PC-9 (cell line): ENCODE measurements around the gene DYNLL2. TPM values are rescaled to one million over a fixed set of nuclear protein-coding genes. Genes with fewer than 3 reads are reported as not detected.
"Not testable (repeated sequence)": the region's sequence is repeated elsewhere in the genome, so short reads cannot be mapped to it uniquely, and the experiment has no call there.

ENCODE experiments used
- BruUV-seq: library from RNA; stranded (reverse); fragments of 400-500 nt; replicated peaks from 2 replicates; lab custom pipeline; 2021; lab: Mats Ljungman, UMichigan
- CTCF ChIA-PET: fragments of 300-600 bp; sonication (Branson Sonifier 250); formaldehyde crosslinking; loops from one replicate; lab custom pipeline; 2022; ENCODE audit warnings: antibody characterized with exemption; lab: Charles Lee
- POLR2A ChIA-PET: fragments of 300-600 bp; sonication (Branson Sonifier 250); formaldehyde crosslinking; loops from one replicate; lab custom pipeline; 2022; ENCODE audit warnings: antibody characterized with exemption; ENCODE audit not compliant: unreplicated experiment; lab: Charles Lee
- DNase-seq, 2 experiments: peaks; one replicate each; pipeline versions ENCODE4 v3.0.0 to v3.0.0-alpha.2; 2015 to 2022; ENCODE audit warnings: mixed read lengths in 1 of 2
- H2AFZ ChIP-seq: fragments of 200-600 bp; sonication (generic); 2 replicates; pipeline ENCODE4 v1.8.1; 2017; ENCODE audit warnings: antibody characterized with exemption
- H3F3A ChIP-seq: fragments of 200-600 bp; sonication (generic); 2 replicates; pipeline ENCODE4 v1.8.1; 2017; ENCODE audit warnings: antibody characterized with exemption, mild to moderate bottlenecking, low read depth; ENCODE audit not compliant: insufficient read depth
- H3K27ac ChIP-seq: fragments of 200-600 bp; sonication (generic); 2 replicates; pipeline ENCODE4 v1.6.1; 2016; ENCODE audit warnings: mixed run types
- H3K27me3 ChIP-seq: fragments of 200-600 bp; sonication (generic); 2 replicates; pipeline ENCODE4 v1.6.1; 2016; ENCODE audit warnings: low read depth, mixed run types; ENCODE audit not compliant: insufficient read depth
- H3K36me3 ChIP-seq: fragments of 200-600 bp; sonication (generic); 2 replicates; pipeline ENCODE4 v1.6.1; 2016; ENCODE audit warnings: low read depth, mixed run types
- H3K4me1 ChIP-seq: fragments of 200-600 bp; sonication (generic); replicated peaks from 2 replicates; pipeline ENCODE4 v1.6.1; 2016; ENCODE audit warnings: mixed run types; ENCODE audit not compliant: insufficient read depth
- H3K4me2 ChIP-seq: fragments of 200-600 bp; sonication (generic); 2 replicates; pipeline ENCODE4 v1.6.1; 2017; ENCODE audit warnings: mixed run types
- H3K4me3 ChIP-seq: fragments of 200-600 bp; sonication (generic); 2 replicates; pipeline ENCODE4 v1.6.1; 2016; ENCODE audit warnings: mixed run types
- H3K79me2 ChIP-seq: fragments of 200-600 bp; sonication (generic); 2 replicates; pipeline ENCODE4 v1.6.1; 2017; ENCODE audit warnings: low read depth, mixed run types
- H3K9me2 ChIP-seq: fragments of 200-600 bp; sonication (generic); 2 replicates; pipeline ENCODE4 v1.8.1; 2017; ENCODE audit warnings: mild to moderate bottlenecking; ENCODE audit not compliant: insufficient read depth
- H3K9me3 ChIP-seq: fragments of 200-600 bp; sonication (generic); 2 replicates; pipeline ENCODE4 v1.8.1; 2016; ENCODE audit warnings: low read depth; ENCODE audit not compliant: insufficient read depth
- H4K20me1 ChIP-seq: fragments of 200-600 bp; sonication (generic); 2 replicates; pipeline ENCODE4 v1.8.1; 2017; ENCODE audit not compliant: insufficient read depth
- EZH2 ChIP-seq: fragments of 200-600 bp; sonication (generic); IDR thresholded peaks from 2 replicates; pipeline ENCODE4 v1.8.0; 2017; ENCODE audit warnings: antibody characterized with exemption, low read depth
- intact Hi-C: fragments of 100-400 bp; cut with micrococcal nuclease; formaldehyde crosslinking; loops from one replicate; pipeline ENCODE4 v1.10.0; 2022; ENCODE audit not compliant: unreplicated experiment
- total RNA-seq: library from RNA; stranded (reverse); gene quantifications from 2 replicates; pipeline ENCODE4 v1.2.3, GENCODE V29; 2021
- TF ChIP-seq, protein P1 (sequence below): fragments of 200-600 bp; sonication (generic); conservative IDR thresholded peaks from 2 replicates; pipeline ENCODE4 v1.6.1; 2017; ENCODE audit warnings: mixed run types, antibody characterized with exemption, mild to moderate bottlenecking, moderate library complexity

Gene DYNLL2
- total RNA-seq, 1 experiment from 2014 or later, result 36.2 TPM

DNA sequence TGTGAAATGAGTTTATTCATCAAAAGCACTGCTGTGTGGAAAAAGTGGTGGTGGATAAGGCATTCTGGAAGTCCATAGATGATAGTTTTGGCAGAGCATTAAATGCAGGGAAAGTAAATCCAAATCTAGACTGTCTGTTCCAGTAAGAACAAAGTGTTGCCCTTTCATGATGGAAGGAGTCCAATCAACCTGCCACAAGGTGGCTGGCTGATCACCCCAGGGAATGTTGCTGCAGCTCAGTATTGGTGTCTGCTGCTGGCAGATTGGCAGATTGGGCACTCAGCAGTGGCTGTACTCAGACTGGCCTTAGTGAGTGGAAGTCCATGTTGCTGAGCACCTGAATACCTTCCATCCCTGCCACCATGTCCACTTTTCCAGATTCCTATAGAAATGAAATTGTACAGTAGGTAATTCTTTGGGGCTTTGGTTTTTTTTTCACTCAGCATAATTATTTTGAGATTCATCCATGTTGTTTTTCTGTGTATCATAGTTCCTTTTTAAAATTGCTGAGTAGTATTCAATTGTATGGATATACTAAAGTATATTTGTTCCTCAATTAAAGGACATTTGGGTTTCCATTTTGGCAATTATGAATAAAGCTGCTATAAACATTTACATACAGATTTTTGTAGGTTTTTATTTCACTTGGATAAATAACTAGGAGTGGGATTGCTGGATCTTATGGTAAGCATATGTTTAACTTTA is 14.3 kb downstream of the DYNLL2 start:
- H3K27ac ChIP-seq, result no peak overlapping the region
- no peaks in the 10 kb centered on the region for H3K9me3 ChIP-seq
- POLR2A ChIA-PET, result interaction anchor here (0.7 kb wide), 1 partner anchor 90 kb away, joined by 4 read pairs; no protein-coding TSS in a partner anchor
- no peaks in the 10 kb centered on the region for H3K36me3 ChIP-seq
- CTCF ChIA-PET, result no interaction called here
- intact Hi-C loops, result no loop called here
- H3K4me3 ChIP-seq, result no peak overlapping the region
- no peaks in the 10 kb centered on the region for H3K27me3 ChIP-seq
- no TSS peak for BruUV-seq
- no peaks in the 10 kb centered on the region; the same call in 1 of the 2 replicates for H3K9me2 ChIP-seq
- H3K79me2 ChIP-seq, result no peaks in the 10 kb centered on the region
- no peak for TF ChIP-seq EZH2
- TF ChIP-seq, protein P1, sequence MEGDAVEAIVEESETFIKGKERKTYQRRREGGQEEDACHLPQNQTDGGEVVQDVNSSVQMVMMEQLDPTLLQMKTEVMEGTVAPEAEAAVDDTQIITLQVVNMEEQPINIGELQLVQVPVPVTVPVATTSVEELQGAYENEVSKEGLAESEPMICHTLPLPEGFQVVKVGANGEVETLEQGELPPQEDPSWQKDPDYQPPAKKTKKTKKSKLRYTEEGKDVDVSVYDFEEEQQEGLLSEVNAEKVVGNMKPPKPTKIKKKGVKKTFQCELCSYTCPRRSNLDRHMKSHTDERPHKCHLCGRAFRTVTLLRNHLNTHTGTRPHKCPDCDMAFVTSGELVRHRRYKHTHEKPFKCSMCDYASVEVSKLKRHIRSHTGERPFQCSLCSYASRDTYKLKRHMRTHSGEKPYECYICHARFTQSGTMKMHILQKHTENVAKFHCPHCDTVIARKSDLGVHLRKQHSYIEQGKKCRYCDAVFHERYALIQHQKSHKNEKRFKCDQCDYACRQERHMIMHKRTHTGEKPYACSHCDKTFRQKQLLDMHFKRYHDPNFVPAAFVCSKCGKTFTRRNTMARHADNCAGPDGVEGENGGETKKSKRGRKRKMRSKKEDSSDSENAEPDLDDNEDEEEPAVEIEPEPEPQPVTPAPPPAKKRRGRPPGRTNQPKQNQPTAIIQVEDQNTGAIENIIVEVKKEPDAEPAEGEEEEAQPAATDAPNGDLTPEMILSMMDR, result no peak
- peaks cover 12% of the 10 kb centered on the region for H4K20me1 ChIP-seq
- H2AFZ ChIP-seq, result no peak overlapping the region
- no peak overlapping the region for H3K4me2 ChIP-seq
- DNase-seq, result peak in 1 of 2 experiments; percentile 32
- no peaks in the 10 kb centered on the region for H3K4me1 ChIP-seq
- peaks cover 10% of the 10 kb centered on the region; the same call in 1 of the 2 replicates for H3F3A ChIP-seq

DNA sequence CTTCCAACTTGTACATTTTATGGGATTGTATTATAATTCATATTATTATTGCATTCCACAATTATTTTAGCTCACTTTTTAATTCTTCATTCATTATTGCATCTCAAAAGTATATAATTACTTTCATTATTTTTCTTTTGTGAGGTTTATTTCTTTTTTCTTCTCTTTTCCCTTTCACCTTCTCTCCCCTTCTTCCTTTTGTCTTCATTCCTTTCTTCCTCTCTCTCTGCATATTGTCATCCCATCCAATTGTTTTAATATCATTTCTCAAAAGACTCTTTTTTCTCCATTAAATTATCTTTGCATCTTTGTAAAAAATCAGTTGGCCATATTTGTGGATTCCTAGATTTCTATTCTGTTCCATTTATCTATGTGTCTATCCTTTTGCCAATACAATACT is 17.3 kb downstream of the DYNLL2 start:
- H3K9me3 ChIP-seq, result no peaks in the 10 kb centered on the region
- intact Hi-C loops, result no loop called here
- H3F3A ChIP-seq, result 0 out of 2 replicates have a peak, but pooled peaks cover 10% of the 10 kb centered on the region
- no peak for TF ChIP-seq EZH2
- TF ChIP-seq, protein P1, result no peak
- no peaks in the 10 kb centered on the region for H3K36me3 ChIP-seq
- no peaks in the 10 kb centered on the region for H3K4me1 ChIP-seq
- no peaks in the 10 kb centered on the region for H3K27me3 ChIP-seq
- no peak overlapping the region for H3K4me2 ChIP-seq
- DNase-seq, result no peak
- POLR2A ChIA-PET, result no interaction called here
- H4K20me1 ChIP-seq, result no peaks in the 10 kb centered on the region
- no peak overlapping the region for H3K4me3 ChIP-seq
- CTCF ChIA-PET, result interaction anchor here (0.6 kb wide), 1 partner anchor 18 kb away, joined by 3 read pairs; no protein-coding TSS in a partner anchor
- H3K27ac ChIP-seq, result no peak overlapping the region
- no peak overlapping the region for H2AFZ ChIP-seq
- BruUV-seq, result no TSS peak
- no peaks in the 10 kb centered on the region; the same call in 1 of the 2 replicates for H3K9me2 ChIP-seq
- no peaks in the 10 kb centered on the region for H3K79me2 ChIP-seq

DNA sequence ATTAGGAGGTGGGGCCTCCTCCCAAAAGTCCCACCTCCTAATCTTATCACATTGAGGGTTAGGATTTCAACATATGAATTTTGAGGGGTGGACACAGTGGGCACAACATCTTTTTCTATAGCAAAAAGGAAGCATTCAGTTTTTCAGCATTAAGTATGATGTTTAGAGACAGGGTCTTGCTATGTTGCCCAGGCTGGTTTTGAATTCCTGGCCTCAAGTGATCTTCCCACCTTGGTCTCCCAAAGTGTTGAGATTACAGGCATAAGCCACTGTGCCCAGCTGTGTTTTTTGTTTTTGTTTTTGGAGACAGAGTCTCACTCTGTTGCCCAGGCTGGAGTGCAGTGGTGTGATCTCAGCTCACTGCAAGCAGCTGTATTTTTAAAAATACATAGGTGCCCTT is 18.7 kb downstream of the DYNLL2 start:
- H2AFZ ChIP-seq, H3K9me2 ChIP-seq, H3K36me3 ChIP-seq, H4K20me1 ChIP-seq, H3K27me3 ChIP-seq, CTCF ChIA-PET, intact Hi-C loops, H3K4me1 ChIP-seq, POLR2A ChIA-PET, H3K9me3 ChIP-seq, DNase-seq, BruUV-seq, H3K27ac ChIP-seq, H3K4me2 ChIP-seq, H3F3A ChIP-seq, H3K79me2 ChIP-seq, H3K4me3 ChIP-seq: not testable (repeated sequence)
